ENCODE data around the gene ADH4. TPM values are rescaled to one million over a fixed set of nuclear protein-coding genes. Genes with fewer than 3 reads are reported as not detected.

Gene ADH4
- total RNA-seq, 1 experiment from 2014 or later, result 0.25 TPM

GRCh38 chr4:99151995-99152394, 7.9 kb upstream of the ADH4 start:
- H3K4me3 ChIP-seq (replicated peaks in 1 of 2; ENCODE audit: low read depth in 1 of 2, low read length in 2 of 2), result no peak overlapping the region
- intact Hi-C loops (cut with micrococcal nuclease), result no loop called here
- DNase-seq (ENCODE audit: low read depth, low spot score) (no peak), ATAC-seq (no peak)
- no peak overlapping the region for H2AFZ ChIP-seq (ENCODE audit: low read depth, low read length, poor library complexity, severe bottlenecking)
- ChIA-PET POLR2A (no interaction called here), CTCF (interaction anchor here (1.2 kb wide), 1 partner anchor 8 kb away, joined by 3 read pairs; no protein-coding TSS in a partner anchor), RAD21 (ENCODE audit: low non-redundant PET in 1 of 2, low total read pairs in 2 of 2, uncharacterized antibody in 2 of 2, unreplicated experiment in 2 of 2) (no interaction called here)
- no peaks in the 10 kb centered on the region for H3K9me2 ChIP-seq (ENCODE audit: insufficient read depth)
- no TSS peak for BruUV-seq (replicated peaks)
- no peak overlapping the region for H3K4me2 ChIP-seq (ENCODE audit: low read length)
- H3K27me3 ChIP-seq (ENCODE audit: insufficient read depth, low read length), result no peaks in the 10 kb centered on the region
- no peak overlapping the region for H3K9ac ChIP-seq (ENCODE audit: low read length)
- H3K27ac ChIP-seq (ENCODE audit: low read depth, low read length), result no peak overlapping the region
- H3K79me2 ChIP-seq (ENCODE audit: insufficient read depth, low read length), result no peaks in the 10 kb centered on the region
- H3K4me1 ChIP-seq (ENCODE audit: control insufficient read depth in 1 of 2, insufficient read depth in 2 of 2, low read length in 2 of 2), result no peaks in the 10 kb centered on the region
- no peaks in the 10 kb centered on the region for H3K36me3 ChIP-seq (ENCODE audit: control insufficient read depth in 1 of 2, insufficient read depth in 2 of 2, low read length in 2 of 2)
- no peaks in the 10 kb centered on the region for H3K9me3 ChIP-seq (ENCODE audit: control insufficient read depth in 1 of 2, insufficient read depth in 1 of 2, low read depth in 1 of 2, low read length in 2 of 2)
- TF ChIP-seq ZNF274 (IDR thresholded peaks at IDR 0.05; ENCODE audit: low read depth, low read length) (no peak), MAX (IDR thresholded peaks at IDR 0.05) (no peak), CBX3 (IDR thresholded peaks at IDR 0.05; ENCODE audit: low read depth) (no peak), SP1 (IDR thresholded peaks at IDR 0.05; ENCODE audit: low read depth) (no peak), SIN3A (IDR thresholded peaks at IDR 0.05; ENCODE audit: low read depth) (no peak), POLR2A (IDR thresholded peaks at IDR 0.05; ENCODE audit: borderline replicate concordance, extremely low read depth, insufficient read depth, insufficient read length) (no peak), YY1 (IDR thresholded peaks at IDR 0.05; ENCODE audit: extremely low read depth, insufficient replicate concordance, low read depth, low read length) (no peak), EZH2phosphoT487 (IDR thresholded peaks at IDR 0.05; ENCODE audit: borderline replicate concordance) (no peak), TCF7L2 (IDR thresholded peaks at IDR 0.05; ENCODE audit: borderline replicate concordance, extremely low read depth, insufficient read depth, insufficient read length) (no peak), CEBPB (IDR thresholded peaks at IDR 0.05; ENCODE audit: low read depth) (no peak), ELF1 (IDR thresholded peaks at IDR 0.05; ENCODE audit: borderline replicate concordance, low read depth) (no peak), ATF3 (IDR thresholded peaks at IDR 0.05) (no peak), JUND (IDR thresholded peaks at IDR 0.05) (no peak), ZFX (IDR thresholded peaks at IDR 0.05) (no peak), EGR1 (IDR thresholded peaks at IDR 0.05; ENCODE audit: low read depth) (no peak), SRF (IDR thresholded peaks at IDR 0.05; ENCODE audit: low read depth) (no peak), EZH2 (IDR thresholded peaks at IDR 0.05) (no peak)
- TF ChIP-seq, protein P1, sequence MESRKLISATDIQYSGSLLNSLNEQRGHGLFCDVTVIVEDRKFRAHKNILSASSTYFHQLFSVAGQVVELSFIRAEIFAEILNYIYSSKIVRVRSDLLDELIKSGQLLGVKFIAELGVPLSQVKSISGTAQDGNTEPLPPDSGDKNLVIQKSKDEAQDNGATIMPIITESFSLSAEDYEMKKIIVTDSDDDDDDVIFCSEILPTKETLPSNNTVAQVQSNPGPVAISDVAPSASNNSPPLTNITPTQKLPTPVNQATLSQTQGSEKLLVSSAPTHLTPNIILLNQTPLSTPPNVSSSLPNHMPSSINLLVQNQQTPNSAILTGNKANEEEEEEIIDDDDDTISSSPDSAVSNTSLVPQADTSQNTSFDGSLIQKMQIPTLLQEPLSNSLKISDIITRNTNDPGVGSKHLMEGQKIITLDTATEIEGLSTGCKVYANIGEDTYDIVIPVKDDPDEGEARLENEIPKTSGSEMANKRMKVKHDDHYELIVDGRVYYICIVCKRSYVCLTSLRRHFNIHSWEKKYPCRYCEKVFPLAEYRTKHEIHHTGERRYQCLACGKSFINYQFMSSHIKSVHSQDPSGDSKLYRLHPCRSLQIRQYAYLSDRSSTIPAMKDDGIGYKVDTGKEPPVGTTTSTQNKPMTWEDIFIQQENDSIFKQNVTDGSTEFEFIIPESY (IDR thresholded peaks at IDR 0.05; ENCODE audit: extremely low read depth, insufficient replicate concordance, low read length), result no peak
- TF ChIP-seq, protein P2, sequence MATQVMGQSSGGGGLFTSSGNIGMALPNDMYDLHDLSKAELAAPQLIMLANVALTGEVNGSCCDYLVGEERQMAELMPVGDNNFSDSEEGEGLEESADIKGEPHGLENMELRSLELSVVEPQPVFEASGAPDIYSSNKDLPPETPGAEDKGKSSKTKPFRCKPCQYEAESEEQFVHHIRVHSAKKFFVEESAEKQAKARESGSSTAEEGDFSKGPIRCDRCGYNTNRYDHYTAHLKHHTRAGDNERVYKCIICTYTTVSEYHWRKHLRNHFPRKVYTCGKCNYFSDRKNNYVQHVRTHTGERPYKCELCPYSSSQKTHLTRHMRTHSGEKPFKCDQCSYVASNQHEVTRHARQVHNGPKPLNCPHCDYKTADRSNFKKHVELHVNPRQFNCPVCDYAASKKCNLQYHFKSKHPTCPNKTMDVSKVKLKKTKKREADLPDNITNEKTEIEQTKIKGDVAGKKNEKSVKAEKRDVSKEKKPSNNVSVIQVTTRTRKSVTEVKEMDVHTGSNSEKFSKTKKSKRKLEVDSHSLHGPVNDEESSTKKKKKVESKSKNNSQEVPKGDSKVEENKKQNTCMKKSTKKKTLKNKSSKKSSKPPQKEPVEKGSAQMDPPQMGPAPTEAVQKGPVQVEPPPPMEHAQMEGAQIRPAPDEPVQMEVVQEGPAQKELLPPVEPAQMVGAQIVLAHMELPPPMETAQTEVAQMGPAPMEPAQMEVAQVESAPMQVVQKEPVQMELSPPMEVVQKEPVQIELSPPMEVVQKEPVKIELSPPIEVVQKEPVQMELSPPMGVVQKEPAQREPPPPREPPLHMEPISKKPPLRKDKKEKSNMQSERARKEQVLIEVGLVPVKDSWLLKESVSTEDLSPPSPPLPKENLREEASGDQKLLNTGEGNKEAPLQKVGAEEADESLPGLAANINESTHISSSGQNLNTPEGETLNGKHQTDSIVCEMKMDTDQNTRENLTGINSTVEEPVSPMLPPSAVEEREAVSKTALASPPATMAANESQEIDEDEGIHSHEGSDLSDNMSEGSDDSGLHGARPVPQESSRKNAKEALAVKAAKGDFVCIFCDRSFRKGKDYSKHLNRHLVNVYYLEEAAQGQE (IDR thresholded peaks at IDR 0.05; ENCODE audit: low read depth), result no peak
- H4K20me1 ChIP-seq (ENCODE audit: insufficient read depth), result no peaks in the 10 kb centered on the region
